Activated CD8-positive, alpha-beta memory T cell treated with anti-CD3 and anti-CD28 coated beads, Interleukin-2, amount 50 U/mL, for 1 hour (primary cell): ENCODE measurements around the gene LITAF.
"Not testable (repeated sequence)": the region's sequence is repeated elsewhere in the genome, so short reads cannot be mapped to it uniquely, and the experiment has no call there.

Source experiments
- DNase-seq: peaks from one replicate; pipeline ENCODE4 v3.0.0-alpha.2; 2020; ENCODE audit errors: extremely low read depth

The LITAF gene

GRCh38 chr16:11575223-11575589, 11.5 kb downstream of the LITAF start:
- DNase-seq: no peak

GRCh38 chr16:11572301-11572995, 14.3 kb downstream of the LITAF start:
- DNase-seq: peak; percentile 74

- no peak for DNase-seq
Observed at GRCh38 chr16:11571549-11571948, 15.2 kb downstream of the LITAF start.

GRCh38 chr16:11570806-11571205, 15.9 kb downstream of the LITAF start:
- no peak for DNase-seq

GRCh38 chr16:11570258-11570657, 16.5 kb downstream of the LITAF start:
- no peak for DNase-seq

- no peak for DNase-seq
Observed at GRCh38 chr16:11566398-11566797, 20.3 kb downstream of the LITAF start.

GRCh38 chr16:11565665-11566064, 21.1 kb downstream of the LITAF start:
- DNase-seq: no peak

GRCh38 chr16:11564046-11564926, 22.4 kb downstream of the LITAF start:
- DNase-seq: no peak

GRCh38 chr16:11563493-11564040, 23.2 kb downstream of the LITAF start:
- DNase-seq: no peak

GRCh38 chr16:11562941-11563340, 23.8 kb downstream of the LITAF start:
- DNase-seq: no peak

- no peak for DNase-seq
Observed at GRCh38 chr16:11562411-11562810, 24.3 kb downstream of the LITAF start.

GRCh38 chr16:11561856-11562255, 24.9 kb downstream of the LITAF start:
- DNase-seq: no peak

GRCh38 chr16:11561454-11561805, 25.3 kb downstream of the LITAF start:
- no peak for DNase-seq

- DNase-seq: peak; percentile 71
Observed at GRCh38 chr16:11560701-11561453, 25.8 kb downstream of the LITAF start.

GRCh38 chr16:11558308-11558823, 28.4 kb downstream of the LITAF start:
- not testable (repeated sequence) for DNase-seq

- no peak for DNase-seq
Observed at GRCh38 chr16:11557801-11558200, 28.9 kb downstream of the LITAF start.

GRCh38 chr16:11556945-11557720, 29.6 kb downstream of the LITAF start:
- DNase-seq: no peak

GRCh38 chr16:11556214-11556819, 30.4 kb downstream of the LITAF start:
- no peak for DNase-seq

GRCh38 chr16:11554053-11554452, 32.7 kb downstream of the LITAF start:
- DNase-seq: no peak

- DNase-seq: no peak
Observed at GRCh38 chr16:11553371-11553770, 33.3 kb downstream of the LITAF start.

GRCh38 chr16:11552440-11552839, 34.3 kb downstream of the LITAF start:
- DNase-seq: no peak
